Anterior cingulate cortex (tissue), 58 donors: Measurements from ENCODE around the gene ST8SIA6.
"Not testable (repeated sequence)": the region's sequence is repeated elsewhere in the genome, so short reads cannot be mapped to it uniquely, and the experiment has no call there.

Experiments
- DNase-seq, 58 donors: peaks; one replicate each; lab custom pipeline; 2025; lab: John Stamatoyannopoulos, UW

Gene ST8SIA6

GRCh38 chr10:17464545-17464944 is 10.2 kb upstream of the ST8SIA6 start:
- no peak for DNase-seq

GRCh38 chr10:17460756-17461155 is 6.4 kb upstream of the ST8SIA6 start:
- DNase-seq, result no peak

GRCh38 chr10:17457083-17457482 is 2.7 kb upstream of the ST8SIA6 start:
- DNase-seq, result no peak

- DNase-seq, result no peak
These were observed 1.7 kb upstream of the ST8SIA6 start for GRCh38 chr10:17456032-17456548.

- no peak for DNase-seq
These were observed 673 bp upstream of the ST8SIA6 start for GRCh38 chr10:17455015-17455520.

GRCh38 chr10:17453373-17454091 is 863 bp downstream of the ST8SIA6 start:
- peak in 3 of 58 donors; percentile 7 to 24 (median 12) for DNase-seq

GRCh38 chr10:17453035-17453372 is 1.4 kb downstream of the ST8SIA6 start:
- no peak for DNase-seq

- no peak for DNase-seq
These were observed 2.1 kb downstream of the ST8SIA6 start for GRCh38 chr10:17452060-17452841.

- DNase-seq, result no peak
These were observed 4.4 kb downstream of the ST8SIA6 start for GRCh38 chr10:17450024-17450423.

- no peak for DNase-seq
These were observed 8.9 kb downstream of the ST8SIA6 start for GRCh38 chr10:17445400-17445998.

- no peak for DNase-seq
These were observed 10.0 kb downstream of the ST8SIA6 start for GRCh38 chr10:17444388-17444714.

- no peak for DNase-seq
These were observed 10.5 kb downstream of the ST8SIA6 start for GRCh38 chr10:17443707-17444387.

GRCh38 chr10:17438583-17438982 is 15.8 kb downstream of the ST8SIA6 start:
- no peak for DNase-seq

GRCh38 chr10:17436578-17436977 is 17.8 kb downstream of the ST8SIA6 start:
- not testable (repeated sequence) for DNase-seq

- no peak for DNase-seq
These were observed 18.4 kb downstream of the ST8SIA6 start for GRCh38 chr10:17435953-17436352.

- DNase-seq, result no peak
These were observed 19.2 kb downstream of the ST8SIA6 start for GRCh38 chr10:17435187-17435586.

- no peak for DNase-seq
These were observed 21.7 kb downstream of the ST8SIA6 start for GRCh38 chr10:17432723-17433122.

- no peak for DNase-seq
These were observed 22.5 kb downstream of the ST8SIA6 start for GRCh38 chr10:17431871-17432311.

- DNase-seq, result peak in 49 of 58 donors; percentile 1 to 75 (median 26)
These were observed 23.6 kb downstream of the ST8SIA6 start for GRCh38 chr10:17430647-17431355.

- no peak for DNase-seq
These were observed 24.9 kb downstream of the ST8SIA6 start for GRCh38 chr10:17429490-17429889.
